ENCODE data around the gene CDH4.

GRCh38 chr20:61780066-61780465 is 528.0 kb downstream of the CDH4 start:
- TF ChIP-seq, protein P1, sequence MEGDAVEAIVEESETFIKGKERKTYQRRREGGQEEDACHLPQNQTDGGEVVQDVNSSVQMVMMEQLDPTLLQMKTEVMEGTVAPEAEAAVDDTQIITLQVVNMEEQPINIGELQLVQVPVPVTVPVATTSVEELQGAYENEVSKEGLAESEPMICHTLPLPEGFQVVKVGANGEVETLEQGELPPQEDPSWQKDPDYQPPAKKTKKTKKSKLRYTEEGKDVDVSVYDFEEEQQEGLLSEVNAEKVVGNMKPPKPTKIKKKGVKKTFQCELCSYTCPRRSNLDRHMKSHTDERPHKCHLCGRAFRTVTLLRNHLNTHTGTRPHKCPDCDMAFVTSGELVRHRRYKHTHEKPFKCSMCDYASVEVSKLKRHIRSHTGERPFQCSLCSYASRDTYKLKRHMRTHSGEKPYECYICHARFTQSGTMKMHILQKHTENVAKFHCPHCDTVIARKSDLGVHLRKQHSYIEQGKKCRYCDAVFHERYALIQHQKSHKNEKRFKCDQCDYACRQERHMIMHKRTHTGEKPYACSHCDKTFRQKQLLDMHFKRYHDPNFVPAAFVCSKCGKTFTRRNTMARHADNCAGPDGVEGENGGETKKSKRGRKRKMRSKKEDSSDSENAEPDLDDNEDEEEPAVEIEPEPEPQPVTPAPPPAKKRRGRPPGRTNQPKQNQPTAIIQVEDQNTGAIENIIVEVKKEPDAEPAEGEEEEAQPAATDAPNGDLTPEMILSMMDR (IDR thresholded peaks at IDR 0.05; ENCODE audit: insufficient read depth, low read length, poor library complexity, severe bottlenecking): no peak
- no peak for TF ChIP-seq EZH2phosphoT487 (conservative IDR thresholded peaks at IDR 0.05; ENCODE audit: low read length)
